ENCODE results near the gene MORN3.
A peak's percentile ranks its signal among the peaks of the same experiment; 100 is the strongest.
"Not testable (repeated sequence)": the region's sequence is repeated elsewhere in the genome, so short reads cannot be mapped to it uniquely, and the experiment has no call there.

The MORN3 gene

GRCh38 chr12:121692744-121693143 lies 23.3 kb upstream of the MORN3 start:
- DNase-seq (ENCODE audit: low read depth, low spot score), result not testable (repeated sequence)

- no peak for DNase-seq (ENCODE audit: low read depth, low spot score)
Observed at GRCh38 chr12:121689430-121689829, 20.0 kb upstream of the MORN3 start.

GRCh38 chr12:121688966-121689365 lies 19.5 kb upstream of the MORN3 start:
- DNase-seq (ENCODE audit: low read depth, low spot score), result no peak

- not testable (repeated sequence) for DNase-seq (ENCODE audit: low read depth, low spot score)
Observed at GRCh38 chr12:121679661-121680197, 10.3 kb upstream of the MORN3 start.

- peak; percentile 58 for DNase-seq (ENCODE audit: low read depth, low spot score)
Observed at GRCh38 chr12:121678716-121679300, 9.4 kb upstream of the MORN3 start.

GRCh38 chr12:121678305-121678704 lies 8.9 kb upstream of the MORN3 start:
- DNase-seq (ENCODE audit: low read depth, low spot score), result no peak

GRCh38 chr12:121676190-121676589 lies 6.7 kb upstream of the MORN3 start:
- peak; percentile 60 for DNase-seq (ENCODE audit: low read depth, low spot score)

- DNase-seq (ENCODE audit: low read depth, low spot score), result peak; percentile 72
Observed at GRCh38 chr12:121673013-121673511, 3.6 kb upstream of the MORN3 start.

- peak; percentile 75 for DNase-seq (ENCODE audit: low read depth, low spot score)
Observed at GRCh38 chr12:121668750-121669520, 519 bp downstream of the MORN3 start.

- DNase-seq (ENCODE audit: low read depth, low spot score), result not testable (repeated sequence)
Observed at GRCh38 chr12:121666829-121667228, 2.6 kb downstream of the MORN3 start.

- DNase-seq (ENCODE audit: low read depth, low spot score), result no peak
Observed at GRCh38 chr12:121663610-121663929, 5.9 kb downstream of the MORN3 start.

GRCh38 chr12:121661353-121662105 lies 7.9 kb downstream of the MORN3 start:
- DNase-seq (ENCODE audit: low read depth, low spot score), result not testable (repeated sequence)

GRCh38 chr12:121657305-121658008 lies 12.0 kb downstream of the MORN3 start:
- DNase-seq (ENCODE audit: low read depth, low spot score), result peak; percentile 64

GRCh38 chr12:121656122-121656521 lies 13.3 kb downstream of the MORN3 start:
- no peak for DNase-seq (ENCODE audit: low read depth, low spot score)

GRCh38 chr12:121653999-121654398 lies 15.5 kb downstream of the MORN3 start:
- DNase-seq (ENCODE audit: low read depth, low spot score), result no peak

GRCh38 chr12:121652767-121653497 lies 16.5 kb downstream of the MORN3 start:
- no peak for DNase-seq (ENCODE audit: low read depth, low spot score)

GRCh38 chr12:121651320-121651719 lies 18.1 kb downstream of the MORN3 start:
- DNase-seq (ENCODE audit: low read depth, low spot score), result no peak

GRCh38 chr12:121649819-121650353 lies 19.6 kb downstream of the MORN3 start:
- DNase-seq (ENCODE audit: low read depth, low spot score), result no peak

GRCh38 chr12:121649322-121649721 lies 20.1 kb downstream of the MORN3 start:
- DNase-seq (ENCODE audit: low read depth, low spot score), result no peak

GRCh38 chr12:121648458-121649028 lies 20.9 kb downstream of the MORN3 start:
- DNase-seq (ENCODE audit: low read depth, low spot score), result no peak

All from ELF-1 (cell line).